Trophoblast cell (in vitro differentiated cells and primary cell): ENCODE results near the gene AIG1.
A peak's percentile ranks its signal among the peaks of the same experiment; 100 is the strongest.

Experiments used
- DNase-seq, 2 donors: peaks; one replicate each; pipeline ENCODE4 v3.0.0-alpha.2; 2016
- H2AFZ ChIP-seq: 2 replicates; pipeline ENCODE4 v1.6.1; 2013; ENCODE audit warnings: low read length, moderate library complexity, mild to moderate bottlenecking; ENCODE audit not compliant: insufficient read depth, poor library complexity
- H2AK5ac ChIP-seq: 2 replicates; pipeline ENCODE4 v1.6.1; 2013; ENCODE audit warnings: mild to moderate bottlenecking, low read length
- H2BK120ac ChIP-seq: 2 replicates; pipeline ENCODE4 v1.6.1; 2013; ENCODE audit warnings: low read length, mild to moderate bottlenecking, moderate library complexity; ENCODE audit not compliant: insufficient read depth, poor library complexity
- H2BK12ac ChIP-seq: 2 replicates; pipeline ENCODE4 v1.6.1; 2013; ENCODE audit warnings: mild to moderate bottlenecking, low read length, moderate library complexity
- H2BK5ac ChIP-seq: 2 replicates; pipeline ENCODE4 v1.6.1; 2013; ENCODE audit warnings: low read length, low read depth, moderate library complexity, mild to moderate bottlenecking; ENCODE audit not compliant: poor library complexity
- H3K14ac ChIP-seq: 2 replicates; pipeline ENCODE4 v1.6.1; 2013; ENCODE audit warnings: mild to moderate bottlenecking, low read length
- H3K18ac ChIP-seq: 2 replicates; pipeline ENCODE4 v1.6.1; 2013; ENCODE audit warnings: mild to moderate bottlenecking, low read length
- H3K23ac ChIP-seq: 2 replicates; pipeline ENCODE4 v1.6.1; 2013; ENCODE audit warnings: low read length
- H3K27ac ChIP-seq: 2 replicates; pipeline ENCODE4 v1.5.1; 2013; ENCODE audit warnings: low read depth, mild to moderate bottlenecking, inconsistent platforms, low read length, moderate library complexity
- H3K27me3 ChIP-seq: 2 replicates; pipeline ENCODE4 v1.6.1; 2013; ENCODE audit warnings: inconsistent platforms, mild to moderate bottlenecking, low read length, moderate library complexity; ENCODE audit not compliant: insufficient read depth
- H3K36me3 ChIP-seq, 2 experiments: 1 replicate in 1 of 2; 2 replicates in 1 of 2; pipeline ENCODE4 v1.6.1; 2013; ENCODE audit warnings: low read length in 2 of 2, mild to moderate bottlenecking in 2 of 2, moderate library complexity in 1 of 2; ENCODE audit not compliant: insufficient read depth in 2 of 2, control insufficient read depth in 1 of 2
- H3K4ac ChIP-seq: 2 replicates; pipeline ENCODE4 v1.6.1; 2013; ENCODE audit warnings: low read depth, mild to moderate bottlenecking, low read length, moderate library complexity
- H3K4me1 ChIP-seq, 2 experiments: 1 replicate in 1 of 2; 2 replicates in 1 of 2; pipeline ENCODE4 v1.6.1; 2013; ENCODE audit warnings: low read length in 2 of 2, mild to moderate bottlenecking in 2 of 2, moderate library complexity in 1 of 2; ENCODE audit not compliant: insufficient read depth in 2 of 2, control insufficient read depth in 1 of 2
- H3K4me2 ChIP-seq: 2 replicates; pipeline ENCODE4 v1.6.1; 2013; ENCODE audit warnings: inconsistent platforms, mild to moderate bottlenecking, low read length, moderate library complexity
- H3K4me3 ChIP-seq: 2 replicates; pipeline ENCODE4 v1.5.1; 2013; ENCODE audit warnings: mild to moderate bottlenecking, low read depth, low read length, inconsistent platforms
- H3K79me1 ChIP-seq: one replicate; pipeline ENCODE4 v1.6.1; 2013; ENCODE audit warnings: low read length
- H3K79me2 ChIP-seq: 2 replicates; pipeline ENCODE4 v1.6.1; 2013; ENCODE audit warnings: low read length, mild to moderate bottlenecking; ENCODE audit not compliant: control insufficient read depth, insufficient read depth, poor library complexity
- H3K9ac ChIP-seq: 2 replicates; pipeline ENCODE4 v1.6.1; 2013; ENCODE audit warnings: mild to moderate bottlenecking, low read length
- H3K9me3 ChIP-seq: 2 replicates; pipeline ENCODE4 v1.6.1; 2013; ENCODE audit warnings: low read depth, mild to moderate bottlenecking, control low read depth, inconsistent platforms, low read length; ENCODE audit not compliant: insufficient read depth
- H4K12ac ChIP-seq: 2 replicates; pipeline ENCODE4 v1.6.1; 2013; ENCODE audit warnings: low read depth, mild to moderate bottlenecking, low read length, moderate library complexity
- H4K8ac ChIP-seq: 2 replicates; pipeline ENCODE4 v1.6.1; 2013; ENCODE audit warnings: low read depth, mild to moderate bottlenecking, low read length, moderate library complexity
- H4K91ac ChIP-seq: one replicate; pipeline ENCODE4 v1.6.1; 2013; ENCODE audit warnings: low read depth, mild to moderate bottlenecking, low read length, moderate library complexity
- WGBS: extraction: QIAGEN DNeasy Blood & Tissue Kit; methylation state at CpG from one replicate; pipeline ENCODE4 v1.1.7; 2013; ENCODE audit warnings: missing lambda C conversion rate; ENCODE audit not compliant: insufficient read length, insufficient coverage; ENCODE audit errors: extremely low coverage; 5-methylcytosine and 5-hydroxymethylcytosine counted together

The AIG1 gene

GRCh38 chr6:143227675-143228074 lies 167.0 kb downstream of the AIG1 start:
- no peak overlapping the region for H2AFZ ChIP-seq
- H3K79me1 ChIP-seq: no peaks in the 10 kb centered on the region
- H2BK12ac ChIP-seq: no peak overlapping the region
- no peak overlapping the region for H3K14ac ChIP-seq
- H2BK5ac ChIP-seq: no peak overlapping the region
- H4K8ac ChIP-seq: no peak overlapping the region
- H3K4me3 ChIP-seq: no peak overlapping the region
- H3K9ac ChIP-seq: no peak overlapping the region
- peaks cover 4 to 5% of the 10 kb centered on the region in 2 experiments for H3K4me1 ChIP-seq
- H2BK120ac ChIP-seq: no peak overlapping the region
- WGBS: no CpG with 5 or more reads among the region's 3 CpGs
- no peaks in the 10 kb centered on the region for H3K79me2 ChIP-seq
- no peak overlapping the region for H3K18ac ChIP-seq
- no peaks in the 10 kb centered on the region for H3K9me3 ChIP-seq
- peaks cover 0 to 2% of the 10 kb centered on the region in 2 experiments for H3K36me3 ChIP-seq
- no peak overlapping the region for H3K23ac ChIP-seq
- H3K27me3 ChIP-seq: no peaks in the 10 kb centered on the region
- no peak overlapping the region for H3K27ac ChIP-seq
- DNase-seq: no peak
- no peak overlapping the region for H4K91ac ChIP-seq
- H2AK5ac ChIP-seq: no peak overlapping the region
- H3K4me2 ChIP-seq: no peak overlapping the region
- no peak overlapping the region for H3K4ac ChIP-seq
- no peak overlapping the region for H4K12ac ChIP-seq

GRCh38 chr6:143229400-143229799 lies 168.7 kb downstream of the AIG1 start:
- Histone ChIP-seq H2BK12ac (no peak overlapping the region), H3K14ac (no peak overlapping the region), H3K4me3 (no peak overlapping the region), H3K79me2 (no peaks in the 10 kb centered on the region), H4K91ac (no peak overlapping the region), H3K27ac (no peak overlapping the region), H4K12ac (no peak overlapping the region), H3K18ac (no peak overlapping the region), H3K23ac (no peak overlapping the region), H3K79me1 (no peaks in the 10 kb centered on the region), H3K36me3 (peaks cover 0 to 2% of the 10 kb centered on the region in 2 experiments), H4K8ac (no peak overlapping the region), H3K4ac (no peak overlapping the region), H2BK120ac (no peak overlapping the region), H3K4me2 (no peak overlapping the region), H3K27me3 (no peaks in the 10 kb centered on the region), H2AFZ (no peak overlapping the region), H2AK5ac (no peak overlapping the region), H2BK5ac (no peak overlapping the region), H3K4me1 (no peaks in the 10 kb centered on the region), H3K9me3 (no peaks in the 10 kb centered on the region), H3K9ac (no peak overlapping the region)
- DNase-seq: no peak
- WGBS: no CpG with 5 or more reads among the region's 1 CpG

GRCh38 chr6:143232849-143233248 lies 172.2 kb downstream of the AIG1 start:
- WGBS: no CpG with 5 or more reads among the region's 4 CpGs
- no peak overlapping the region for H3K18ac ChIP-seq
- H3K14ac ChIP-seq: no peak overlapping the region

GRCh38 chr6:143233554-143234285 lies 173.0 kb downstream of the AIG1 start:
- Histone ChIP-seq H3K79me1 (no peaks in the 10 kb centered on the region), H2BK120ac (no peak overlapping the region), H4K8ac (no peak overlapping the region), H2BK12ac (no peak overlapping the region), H3K9ac (no peak overlapping the region), H3K79me2 (no peaks in the 10 kb centered on the region), H2AFZ (no peak overlapping the region), H3K4me2 (no peak overlapping the region), H2BK5ac (no peak overlapping the region), H3K27ac (no peak overlapping the region), H3K36me3 (no peaks in the 10 kb centered on the region), H3K14ac (no peak overlapping the region), H3K4me1 (peaks cover 0 to 4% of the 10 kb centered on the region in 2 experiments), H2AK5ac (no peak overlapping the region), H3K4ac (no peak overlapping the region), H3K18ac (no peak overlapping the region), H3K4me3 (no peak overlapping the region), H3K23ac (no peak overlapping the region), H3K9me3 (no peaks in the 10 kb centered on the region), H4K12ac (no peak overlapping the region), H4K91ac (no peak overlapping the region), H3K27me3 (no peaks in the 10 kb centered on the region)
- no CpG with 5 or more reads among the region's 8 CpGs for WGBS
- no peak for DNase-seq

More at GRCh38 chr6:143232849-143233248, 172.2 kb downstream of the AIG1 start:
- Histone ChIP-seq H3K4me2 (no peak overlapping the region), H3K36me3 (peaks cover 0 to 2% of the 10 kb centered on the region in 2 experiments), H2AK5ac (no peak overlapping the region), H2BK5ac (no peak overlapping the region), H4K8ac (no peak overlapping the region), H3K79me1 (no peaks in the 10 kb centered on the region), H2BK12ac (no peak overlapping the region), H3K4me1 (peaks cover 0 to 4% of the 10 kb centered on the region in 2 experiments), H3K79me2 (no peaks in the 10 kb centered on the region), H2AFZ (no peak overlapping the region), H3K4me3 (peak overlapping the region; percentile 3), H2BK120ac (no peak overlapping the region), H3K27ac (no peak overlapping the region), H4K91ac (no peak overlapping the region), H4K12ac (no peak overlapping the region), H3K9ac (no peak overlapping the region), H3K9me3 (no peaks in the 10 kb centered on the region), H3K27me3 (no peaks in the 10 kb centered on the region), H3K4ac (no peak overlapping the region), H3K23ac (no peak overlapping the region)
- DNase-seq: peak; percentile 40 to 63
